ENCODE results near the gene THAP7. TPM values are rescaled to one million over a fixed set of nuclear protein-coding genes. Genes with fewer than 3 reads are reported as not detected.
"Not testable (repeated sequence)": the region's sequence is repeated elsewhere in the genome, so short reads cannot be mapped to it uniquely, and the experiment has no call there.

The THAP7 gene
- total and polyA plus RNA-seq, 9 of the 15 experiments (the other 6 are each of a cell fraction or from before 2014, with no cell fraction given) = 7.9 to 263 (median 84.1) TPM

DNA sequence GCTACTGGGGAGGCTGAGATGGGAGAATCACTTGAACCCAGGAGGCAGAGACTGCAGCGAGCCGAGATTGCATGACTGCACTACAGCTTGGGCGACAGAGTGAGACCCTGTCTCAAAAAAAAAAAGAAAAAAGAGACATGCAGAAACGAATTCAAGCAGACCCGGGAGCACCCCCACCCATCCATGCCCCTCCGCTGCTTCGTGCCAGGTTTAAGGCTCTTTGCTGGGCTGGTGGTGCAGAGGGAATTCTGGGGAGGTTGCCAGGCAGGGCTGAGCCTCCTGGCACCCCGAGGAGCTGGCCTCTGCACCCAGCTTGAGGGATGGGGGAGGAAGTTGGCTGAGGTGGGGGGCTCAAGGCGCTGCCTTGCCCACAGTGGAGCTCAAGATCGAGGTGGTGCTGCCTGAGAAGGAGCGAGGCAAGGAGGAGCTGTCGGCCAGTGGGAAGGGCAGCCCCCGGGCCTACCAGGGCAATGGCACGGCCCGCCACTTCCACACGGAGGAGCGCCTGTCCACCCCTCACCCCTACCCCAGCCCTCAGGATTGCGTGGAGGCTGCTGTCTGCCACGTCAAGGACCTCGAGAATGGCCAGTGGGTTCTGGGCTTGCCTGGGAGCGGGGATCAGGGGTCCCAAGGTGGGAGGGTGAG, 28.9 kb downstream of the THAP7 start (continued):
- no peak for TF ChIP-seq NBN (IDR thresholded peaks at IDR 0.05; ENCODE audit: low read depth)

DNA sequence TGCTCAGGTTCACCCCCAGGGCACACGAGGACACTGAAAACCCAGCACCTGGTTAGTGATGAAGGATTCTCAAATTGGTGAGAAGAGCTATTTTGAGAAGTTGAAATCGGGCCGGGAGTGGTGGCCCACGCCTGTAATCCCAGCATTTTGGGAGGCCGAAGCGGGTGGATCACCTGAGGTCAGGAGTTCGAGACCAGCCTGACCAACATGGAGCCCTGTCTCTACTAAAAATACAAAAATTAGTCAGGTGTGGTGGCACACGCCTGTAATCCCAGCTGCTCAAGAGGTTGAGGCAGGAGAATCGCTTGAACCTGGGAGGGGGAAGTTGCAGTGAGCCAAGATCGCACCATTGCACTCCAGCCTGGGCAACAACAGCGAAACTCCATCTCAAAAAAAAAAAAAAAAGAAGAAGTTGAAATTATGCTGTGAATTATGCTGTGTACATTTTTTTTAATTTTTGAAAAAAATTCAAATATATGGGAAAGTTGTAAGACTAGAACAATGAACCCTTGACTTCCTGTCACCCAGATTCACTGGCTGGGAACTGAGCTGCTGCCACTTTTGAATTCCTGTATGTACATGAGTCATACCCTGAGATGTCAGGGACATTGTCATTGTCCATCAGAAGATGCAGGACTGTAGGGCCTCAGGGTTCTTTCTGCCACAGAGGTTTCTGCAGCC, 29.8 kb downstream of the THAP7 start:
- H3K36me3 ChIP-seq (ENCODE audit: control insufficient read depth, insufficient read depth, low read length); H3K4me2 ChIP-seq (ENCODE audit: insufficient read depth, low read length); CTCF ChIA-PET (ENCODE audit: low intra/inter-chr PET ratio); intact Hi-C loops (cut with micrococcal nuclease); H3K9me1 ChIP-seq (ENCODE audit: control insufficient read depth, insufficient read depth, low read length); H3K79me2 ChIP-seq (ENCODE audit: control insufficient read depth, insufficient read depth, low read length); H3K27ac ChIP-seq (ENCODE audit: extremely low read depth, low read depth, low read length); BruUV-seq (replicated peaks); H3K9me3 ChIP-seq (replicated peaks; ENCODE audit: control insufficient read depth, insufficient read depth, low read depth, low read length); H3K4me3 ChIP-seq; H2AFZ ChIP-seq (ENCODE audit: low read depth, low read length); TF ChIP-seq JUN (CRISPR knock-in tag; IDR thresholded peaks at IDR 0.05; ENCODE audit: borderline replicate concordance): not testable (repeated sequence)
- POLR2A ChIA-PET = interaction anchor here (0.6 to 64.4 kb wide), 6 partner anchors 8 to 91 kb away, joined by 3 to 1556 read pairs (median 134); partner anchors contain the start of genes CRKL, LZTR1 and THAP7
- Histone ChIP-seq H3K4me1 (replicated peaks in 1 of 2; ENCODE audit: control insufficient read depth in 2 of 2, insufficient read depth in 2 of 2, low read length in 2 of 2) (peaks cover 0 to 45% of the 10 kb centered on the region in 2 experiments; a peak in 3 of 5 replicates), H3K27me3 (ENCODE audit: control insufficient read depth in 2 of 2, insufficient read depth in 2 of 2, low read length in 2 of 2) (peaks cover 36 to 55% of the 10 kb centered on the region in 2 experiments; a peak in 4 of 5 replicates), H4K20me1 (replicated peaks; ENCODE audit: control insufficient read depth, insufficient read depth, low read length) (peaks cover 15% of the 10 kb centered on the region), H3K9ac (ENCODE audit: insufficient read depth in 1 of 2, low read depth in 2 of 2, low read length in 2 of 2) (peak overlapping the region in 1 of 2 experiments; percentile 59; a peak in 1 of 4 replicates)
- peak; percentile 4 for ATAC-seq
- in situ Hi-C loops (cut with MboI) = loop anchor here (25.0 kb wide), 1 partner anchor 165 kb away; no protein-coding TSS in a partner anchor
- FAIRE-seq = peak; percentile 75
- 16% methylated on average over 11 of the region's 11 CpGs for WGBS (ENCODE audit: insufficient coverage, low coverage, missing lambda C conversion rate)
- DNase-seq (ENCODE audit: extremely low read depth in 1 of 4, low spot score in 3 of 4) = peak in 3 of 4 experiments; percentile 56 to 67 (median 61)
- TF ChIP-seq SPI1 (IDR thresholded peaks at IDR 0.05; ENCODE audit: borderline replicate concordance, low read depth, low read length) (0 out of 2 replicates have a peak, but pooled peaks have one; percentile 22), ELF4 (CRISPR knock-in tag; IDR thresholded peaks at IDR 0.05) (0 out of 2 replicates have a peak, but pooled peaks have one; percentile 26), MEIS2 (IDR thresholded peaks at IDR 0.05; ENCODE audit: partially characterized antibody) (peak; percentile 31), MCM7 (IDR thresholded peaks at IDR 0.05) (0 out of 4 replicates have a peak, but pooled peaks of 1 of the 2 experiments have one; percentile 55), FOXK2 (conservative IDR thresholded peaks at IDR 0.05 in 1 of 2, IDR thresholded peaks at IDR 0.05 in 1 of 2; ENCODE audit: low read depth in 2 of 2) (0 out of 4 replicates have a peak, but pooled peaks of 1 of the 2 experiments have one; percentile 8), ARHGAP35 (IDR thresholded peaks at IDR 0.05; ENCODE audit: partially characterized antibody) (peak; percentile 24), ZNF384 (IDR thresholded peaks at IDR 0.05; ENCODE audit: low read depth, low read length) (0 out of 2 replicates have a peak, but pooled peaks have one; percentile 3), JUN (IDR thresholded peaks at IDR 0.05; ENCODE audit: borderline replicate concordance, low read depth, low read length) (peak; percentile 77), RCOR1 (IDR thresholded peaks at IDR 0.05; ENCODE audit: borderline replicate concordance in 1 of 2, low read depth in 2 of 2, low read length in 2 of 2) (peak in 1 of 2 experiments; percentile 26; a peak in 2 of 4 replicates)
- TF ChIP-seq, protein P1, sequence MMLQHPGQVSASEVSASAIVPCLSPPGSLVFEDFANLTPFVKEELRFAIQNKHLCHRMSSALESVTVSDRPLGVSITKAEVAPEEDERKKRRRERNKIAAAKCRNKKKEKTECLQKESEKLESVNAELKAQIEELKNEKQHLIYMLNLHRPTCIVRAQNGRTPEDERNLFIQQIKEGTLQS (IDR thresholded peaks at IDR 0.05) = not testable (repeated sequence)
- TF ChIP-seq, protein P1 (CRISPR knock-in tag; conservative IDR thresholded peaks at IDR 0.05) = 0 out of 2 replicates have a peak, but pooled peaks have one; percentile 50
- TF ChIP-seq, protein P2, sequence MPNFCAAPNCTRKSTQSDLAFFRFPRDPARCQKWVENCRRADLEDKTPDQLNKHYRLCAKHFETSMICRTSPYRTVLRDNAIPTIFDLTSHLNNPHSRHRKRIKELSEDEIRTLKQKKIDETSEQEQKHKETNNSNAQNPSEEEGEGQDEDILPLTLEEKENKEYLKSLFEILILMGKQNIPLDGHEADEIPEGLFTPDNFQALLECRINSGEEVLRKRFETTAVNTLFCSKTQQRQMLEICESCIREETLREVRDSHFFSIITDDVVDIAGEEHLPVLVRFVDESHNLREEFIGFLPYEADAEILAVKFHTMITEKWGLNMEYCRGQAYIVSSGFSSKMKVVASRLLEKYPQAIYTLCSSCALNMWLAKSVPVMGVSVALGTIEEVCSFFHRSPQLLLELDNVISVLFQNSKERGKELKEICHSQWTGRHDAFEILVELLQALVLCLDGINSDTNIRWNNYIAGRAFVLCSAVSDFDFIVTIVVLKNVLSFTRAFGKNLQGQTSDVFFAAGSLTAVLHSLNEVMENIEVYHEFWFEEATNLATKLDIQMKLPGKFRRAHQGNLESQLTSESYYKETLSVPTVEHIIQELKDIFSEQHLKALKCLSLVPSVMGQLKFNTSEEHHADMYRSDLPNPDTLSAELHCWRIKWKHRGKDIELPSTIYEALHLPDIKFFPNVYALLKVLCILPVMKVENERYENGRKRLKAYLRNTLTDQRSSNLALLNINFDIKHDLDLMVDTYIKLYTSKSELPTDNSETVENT (CRISPR knock-in tag; IDR thresholded peaks at IDR 0.05) = 0 out of 2 replicates have a peak, but pooled peaks have one; percentile 31
